Caco-2 (cell line): ENCODE data around the gene GAREM2. TPM values are rescaled to one million over a fixed set of nuclear protein-coding genes. Genes with fewer than 3 reads are reported as not detected.

ENCODE experiments used
- BruUV-seq: library from RNA; stranded (reverse); fragments of 400-500 nt; replicated peaks from 2 replicates; lab custom pipeline; 2021; lab: Mats Ljungman, UMichigan
- CTCF ChIA-PET: fragments of 300-600 bp; sonication (Branson Sonifier 250); formaldehyde crosslinking; loops from one replicate; lab custom pipeline; 2022; ENCODE audit warnings: antibody characterized with exemption; lab: Charles Lee
- POLR2A ChIA-PET: fragments of 300-600 bp; sonication (Branson Sonifier 250); formaldehyde crosslinking; loops from one replicate; lab custom pipeline; 2022; ENCODE audit warnings: antibody characterized with exemption; lab: Charles Lee
- DNase-seq, 2 experiments: peaks; one replicate each; pipeline versions ENCODE4 v3.0.0 to v3.0.0-alpha.2; 2020 to 2022
- H3K27me3 ChIP-seq: replicated peaks from 2 replicates; pipeline ENCODE4 v1.6.0; 2011; ENCODE audit warnings: low read length; ENCODE audit not compliant: control insufficient read depth, insufficient read depth
- H3K36me3 ChIP-seq: 2 replicates; pipeline ENCODE4 v1.5.1; 2011; ENCODE audit warnings: low read length; ENCODE audit not compliant: control insufficient read depth, insufficient read depth
- H3K4me1 ChIP-seq: fragments of 250-450 bp; sonication (Bioruptor Pico); 2 replicates; pipeline ENCODE4 v1.5.1; 2020; ENCODE audit warnings: mild to moderate bottlenecking
- H3K4me3 ChIP-seq: 2 replicates; pipeline ENCODE4 v1.5.1; 2011; ENCODE audit warnings: low read depth, mild to moderate bottlenecking, control low read depth, low read length
- H3K9me3 ChIP-seq: fragments of 250-450 bp; sonication (Bioruptor Pico); 2 replicates; pipeline ENCODE4 v1.5.1; 2020; ENCODE audit warnings: mild to moderate bottlenecking, moderate library complexity
- H3K27ac Mint-ChIP-seq: one replicate; pipeline ENCODE4 v1.8.0; 2022; ENCODE audit warnings: mixed read lengths; ENCODE audit not compliant: unreplicated experiment
- H3K27me3 Mint-ChIP-seq: one replicate; pipeline ENCODE4 v1.8.0; 2022; ENCODE audit warnings: mixed read lengths; ENCODE audit not compliant: insufficient read depth, unreplicated experiment
- H3K36me3 Mint-ChIP-seq: one replicate; pipeline ENCODE4 v1.8.0; 2022; ENCODE audit warnings: mild to moderate bottlenecking, mixed read lengths; ENCODE audit not compliant: insufficient read depth, unreplicated experiment
- H3K4me1 Mint-ChIP-seq: one replicate; pipeline ENCODE4 v1.8.0; 2022; ENCODE audit warnings: low read depth, mixed read lengths; ENCODE audit not compliant: unreplicated experiment
- H3K4me3 Mint-ChIP-seq: one replicate; pipeline ENCODE4 v1.8.0; 2022; ENCODE audit warnings: mild to moderate bottlenecking, moderate library complexity, mixed read lengths; ENCODE audit not compliant: unreplicated experiment
- H3K9me3 Mint-ChIP-seq: one replicate; pipeline ENCODE4 v1.8.0; 2022; ENCODE audit warnings: mixed read lengths; ENCODE audit not compliant: unreplicated experiment
- CTCF ChIP-seq, 2 experiments: fragments of 200-600 bp in 1 of 2; IDR thresholded peaks; 1 replicate in 1 of 2; 2 replicates in 1 of 2; pipeline versions ENCODE4 v1.5.1 to v1.8.0; 2011 to 2022; ENCODE audit warnings: antibody characterized with exemption in 1 of 2, control low read depth in 1 of 2, inconsistent platforms in 1 of 2, low read depth in 1 of 2, low read length in 1 of 2, mild to moderate bottlenecking in 1 of 2, moderate library complexity in 1 of 2; ENCODE audit not compliant: insufficient read depth in 1 of 2, severe bottlenecking in 1 of 2, unreplicated experiment in 1 of 2
- intact Hi-C: fragments of 100-400 bp; cut with micrococcal nuclease; formaldehyde crosslinking; loops from one replicate; pipeline ENCODE4 v1.10.0; 2022; ENCODE audit not compliant: unreplicated experiment
- total RNA-seq: library from RNA; stranded (reverse); gene quantifications from 2 replicates; pipeline ENCODE4 v1.2.3, GENCODE V29; 2022

The GAREM2 gene
- total RNA-seq, 1 experiment from 2014 or later = 23.6 TPM

GRCh38 chr2:26189123-26189522 is 16.2 kb downstream of the GAREM2 start:
- no peak for TF ChIP-seq CTCF (IDR thresholded peaks at IDR 0.05; ENCODE audit: insufficient read depth in 1 of 2, low read depth in 1 of 2, low read length in 1 of 2, severe bottlenecking in 1 of 2, unreplicated experiment in 1 of 2)
- Histone ChIP-seq H3K9me3 (no peaks in the 10 kb centered on the region), H3K4me3 (no peak overlapping the region), H3K4me1 (peaks cover 3% of the 10 kb centered on the region), H3K27me3 (no peaks in the 10 kb centered on the region), H3K36me3 (peaks cover 1% of the 10 kb centered on the region)
- ChIA-PET POLR2A (no interaction called here), CTCF (interaction anchor here (0.5 to 0.6 kb wide), 2 partner anchors 44 to 273 kb away, joined by 3 to 5 read pairs; no protein-coding TSS in a partner anchor)
- H3K36me3 Mint-ChIP-seq = peaks cover 43% of the 10 kb centered on the region
- H3K4me3 Mint-ChIP-seq = no peak overlapping the region
- no peaks in the 10 kb centered on the region for H3K9me3 Mint-ChIP-seq
- no peaks in the 10 kb centered on the region for H3K4me1 Mint-ChIP-seq
- no peaks in the 10 kb centered on the region for H3K27me3 Mint-ChIP-seq
- TSS peak; percentile 3 for BruUV-seq
- DNase-seq = no peak
- no peak overlapping the region for H3K27ac Mint-ChIP-seq
- intact Hi-C loops = loop anchor here (5.0 kb wide), 1 partner anchor 237 kb away; no protein-coding TSS in a partner anchor

GRCh38 chr2:26189751-26190150 is 16.9 kb downstream of the GAREM2 start:
- no peaks in the 10 kb centered on the region for H3K4me1 Mint-ChIP-seq
- BruUV-seq = no TSS peak
- no peaks in the 10 kb centered on the region for H3K9me3 ChIP-seq
- intact Hi-C loops = loop anchor here (5.0 kb wide), 1 partner anchor 237 kb away; no protein-coding TSS in a partner anchor
- no peaks in the 10 kb centered on the region for H3K9me3 Mint-ChIP-seq
- DNase-seq = no peak
- H3K27ac Mint-ChIP-seq = no peak overlapping the region
- no peaks in the 10 kb centered on the region for H3K27me3 Mint-ChIP-seq
- no peak for TF ChIP-seq CTCF (IDR thresholded peaks at IDR 0.05; ENCODE audit: insufficient read depth in 1 of 2, low read depth in 1 of 2, low read length in 1 of 2, severe bottlenecking in 1 of 2, unreplicated experiment in 1 of 2)
- peaks cover 5% of the 10 kb centered on the region for H3K36me3 ChIP-seq
- no peaks in the 10 kb centered on the region for H3K4me1 ChIP-seq
- H3K4me3 Mint-ChIP-seq = no peak overlapping the region
- no peaks in the 10 kb centered on the region for H3K27me3 ChIP-seq
- no peak overlapping the region for H3K4me3 ChIP-seq
- ChIA-PET CTCF (no interaction called here), POLR2A (no interaction called here)
- peaks cover 49% of the 10 kb centered on the region for H3K36me3 Mint-ChIP-seq

DNA sequence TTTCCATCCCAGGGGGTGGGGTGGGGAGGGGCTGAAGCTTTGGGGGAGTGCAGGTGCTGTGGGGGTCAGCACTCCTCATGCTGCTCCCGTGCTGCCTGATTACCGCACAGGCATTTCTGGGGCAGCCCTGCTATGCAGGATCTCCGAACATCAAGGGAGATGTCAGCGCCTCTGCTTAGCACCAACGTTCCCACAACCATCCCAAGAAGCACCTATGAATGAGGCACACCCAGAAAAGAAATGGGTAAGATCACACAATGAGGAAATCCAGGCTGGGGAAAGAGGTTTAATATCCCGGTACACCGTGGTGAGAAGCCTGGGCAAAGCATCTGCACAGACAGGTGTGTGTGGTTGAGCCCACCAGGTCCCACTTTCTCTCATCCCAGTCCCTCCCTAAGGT is 17.5 kb downstream of the GAREM2 start:
- H3K27ac Mint-ChIP-seq = no peak overlapping the region
- no peak overlapping the region for H3K4me3 Mint-ChIP-seq
- Histone ChIP-seq H3K36me3 (peaks cover 5% of the 10 kb centered on the region), H3K4me3 (no peak overlapping the region), H3K4me1 (no peaks in the 10 kb centered on the region), H3K9me3 (no peaks in the 10 kb centered on the region), H3K27me3 (no peaks in the 10 kb centered on the region)
- no TSS peak for BruUV-seq
- ChIA-PET CTCF (no interaction called here), POLR2A (no interaction called here)
- TF ChIP-seq CTCF (IDR thresholded peaks at IDR 0.05; ENCODE audit: insufficient read depth in 1 of 2, low read depth in 1 of 2, low read length in 1 of 2, severe bottlenecking in 1 of 2, unreplicated experiment in 1 of 2) = no peak
- H3K4me1 Mint-ChIP-seq = no peaks in the 10 kb centered on the region
- no peaks in the 10 kb centered on the region for H3K9me3 Mint-ChIP-seq
- H3K36me3 Mint-ChIP-seq = peaks cover 48% of the 10 kb centered on the region
- intact Hi-C loops = no loop called here
- DNase-seq = no peak
- H3K27me3 Mint-ChIP-seq = no peaks in the 10 kb centered on the region
